GM12878 (cell line): ENCODE results near the gene DNAJC18. TPM values are rescaled to one million over a fixed set of nuclear protein-coding genes. Genes with fewer than 3 reads are reported as not detected.

Experiments used
- ATAC-seq: fragments of 200-7000 bp; cut with Tn5 transposase; 3 replicates; pipeline ENCODE4 v1.9.1; 2020; ENCODE audit warnings: mild to moderate bottlenecking, moderate library complexity
- BruUV-seq: library from RNA; stranded (reverse); fragments of 400-500 nt; replicated peaks from 2 replicates; lab custom pipeline; 2021; lab: Mats Ljungman, UMichigan
- CTCF ChIA-PET: fragments of 300-600 bp; sonication (Branson Sonifier 250); formaldehyde crosslinking; extraction: SDS; loops from one replicate; lab custom pipeline; 2021; ENCODE audit warnings: inconsistent platforms; lab: Yijun Ruan, JAX
- POLR2A ChIA-PET: fragments of 350-600 bp; formaldehyde crosslinking; extraction: SDS; loops from one replicate; lab custom pipeline; 2021; ENCODE audit warnings: inconsistent platforms; lab: Charles Lee
- RAD21 ChIA-PET: fragments of 300-600 bp; sonication (Branson Sonifier 250); formaldehyde crosslinking; loops from one replicate; lab custom pipeline; 2023; ENCODE audit warnings: antibody characterized with exemption; ENCODE audit not compliant: unreplicated experiment; lab: Charles Lee
- SMC1A ChIA-PET: fragments of 300-600 bp; sonication (Branson Sonifier 250); formaldehyde crosslinking; loops from one replicate; lab custom pipeline; 2023; ENCODE audit not compliant: unreplicated experiment, uncharacterized antibody; lab: Charles Lee
- DNase-seq: peaks from one replicate; pipeline ENCODE4 v3.0.0-alpha.2; 2011; ENCODE audit warnings: low read depth, low spot score
- FAIRE-seq: peaks from 3 replicates; lab custom pipeline; 2011; peaks lifted over from hg19 to GRCh38; lab: Jason Lieb, UNC
- H2AFZ ChIP-seq: 2 replicates; pipeline ENCODE4 v1.6.0; 2011; ENCODE audit warnings: low read depth, low read length, control low read depth; ENCODE audit not compliant: control insufficient read depth
- H3K27ac ChIP-seq: 2 replicates; pipeline ENCODE4 v1.5.1; 2011; ENCODE audit warnings: control low read depth; ENCODE audit not compliant: control insufficient read depth, insufficient read depth
- H3K27me3 ChIP-seq, 2 experiments: replicated peaks in 1 of 2; 2 replicates each; pipeline versions ENCODE4 v1.6.0 to v1.6.1; 2011; ENCODE audit warnings: low read length in 1 of 2; ENCODE audit not compliant: control insufficient read depth in 2 of 2, insufficient read depth in 2 of 2
- H3K36me3 ChIP-seq, 2 experiments: 2 replicates each; pipeline ENCODE4 v1.5.1; 2011; ENCODE audit warnings: low read length in 1 of 2; ENCODE audit not compliant: control insufficient read depth in 2 of 2, insufficient read depth in 2 of 2
- H3K4me1 ChIP-seq: 2 replicates; pipeline ENCODE4 v1.6.1; 2011; ENCODE audit warnings: mild to moderate bottlenecking, low read length, moderate library complexity, mixed read lengths; ENCODE audit not compliant: control insufficient read depth, insufficient read depth
- H3K4me2 ChIP-seq: 2 replicates; pipeline ENCODE4 v1.6.0; 2011; ENCODE audit warnings: control low read depth; ENCODE audit not compliant: control insufficient read depth, insufficient read depth
- H3K4me3 ChIP-seq: fragments of 200-600 bp; sonication (generic); 2 replicates; pipeline ENCODE4 v1.5.1; 2016
- H3K79me2 ChIP-seq: 2 replicates; pipeline ENCODE4 v1.6.0; 2011; ENCODE audit warnings: low read length; ENCODE audit not compliant: control insufficient read depth, insufficient read depth
- H3K9ac ChIP-seq: 2 replicates; pipeline ENCODE4 v1.8.0; 2011; ENCODE audit warnings: low read length, control low read depth, mixed read lengths; ENCODE audit not compliant: control insufficient read depth, insufficient read depth
- H3K9me3 ChIP-seq: replicated peaks from 3 replicates; pipeline ENCODE4 v1.5.1; 2011; ENCODE audit warnings: mild to moderate bottlenecking, low read length; ENCODE audit not compliant: control insufficient read depth, insufficient read depth
- H4K20me1 ChIP-seq: 2 replicates; pipeline ENCODE4 v1.6.0; 2011; ENCODE audit not compliant: control insufficient read depth, insufficient read depth
- ATF2 ChIP-seq: IDR thresholded peaks from 2 replicates; pipeline ENCODE4 v1.6.1; 2012; ENCODE audit warnings: low read length, inconsistent platforms
- ATF3 ChIP-seq: IDR thresholded peaks from 2 replicates; pipeline ENCODE4 v1.6.1; 2011; ENCODE audit warnings: low read depth, mild to moderate bottlenecking, low read length, moderate library complexity, borderline replicate concordance; ENCODE audit errors: extremely low read depth
- BCLAF1 ChIP-seq: fragments of 450-650 bp; IDR thresholded peaks from 2 replicates; pipeline ENCODE4 v1.6.1; 2017; ENCODE audit warnings: antibody characterized with exemption, mild to moderate bottlenecking, moderate library complexity
- CHD1 ChIP-seq: IDR thresholded peaks from 2 replicates; pipeline ENCODE4 v1.6.1; 2012; ENCODE audit warnings: low read depth, low read length, improper control_type of control experiment
- E4F1 ChIP-seq: fragments of 450-650 bp; IDR thresholded peaks from 2 replicates; pipeline ENCODE4 v1.6.1; 2018; ENCODE audit warnings: borderline replicate concordance, mild to moderate bottlenecking; ENCODE audit not compliant: partially characterized antibody
- MEF2B ChIP-seq: fragments of 450-650 bp; IDR thresholded peaks from 2 replicates; pipeline ENCODE4 v1.6.1; 2018; ENCODE audit warnings: mild to moderate bottlenecking, moderate library complexity; ENCODE audit not compliant: partially characterized antibody, poor library complexity, severe bottlenecking
- RB1 ChIP-seq: fragments of 450-650 bp; formaldehyde crosslinking; IDR thresholded peaks from 2 replicates; pipeline ENCODE4 v1.6.1; 2017; ENCODE audit warnings: mild to moderate bottlenecking, borderline replicate concordance
- SP1 ChIP-seq: IDR thresholded peaks from one replicate; pipeline ENCODE4 v1.6.1; 2011; ENCODE audit warnings: low read depth, low read length
- SUZ12 ChIP-seq: fragments of 200-600 bp; sonication (generic); IDR thresholded peaks from one replicate; pipeline ENCODE4 v1.6.1; 2018; ENCODE audit warnings: antibody characterized with exemption, mild to moderate bottlenecking; ENCODE audit not compliant: unreplicated experiment
- ZNF274 ChIP-seq: IDR thresholded peaks from one replicate; pipeline ENCODE4 v1.8.0; 2011; ENCODE audit not compliant: insufficient read length, insufficient read depth
- WGBS: methylation state at CpG from one replicate; pipeline ENCODE4 v1.1.6; 2016; ENCODE audit warnings: low lambda C conversion rate; ENCODE audit not compliant: insufficient replicate concordance, insufficient coverage; ENCODE audit errors: missing lambda C conversion rate; 5-methylcytosine and 5-hydroxymethylcytosine counted together
- in situ Hi-C: fragments of 300-500 bp; cut with MboI; formaldehyde crosslinking; loops from 9 replicates; pipeline ENCODE4 v1.14.3; 2018; ENCODE audit warnings: mixed read lengths
- intact Hi-C: fragments of 100-400 bp; cut with micrococcal nuclease; formaldehyde crosslinking; loops from one replicate; pipeline ENCODE4 v1.14.2; 2022; ENCODE audit not compliant: unreplicated experiment
- polyA plus RNA-seq, 11 experiments: library from polyadenylated mRNA; depleted of rRNA in 4 of 11; unstranded in 6 of 11; stranded (reverse) in 5 of 11; fragments of >200 nt; fragmentation: Nextera tagmentation in 4 of 11; fragmentation: Illumina TruSeq in 1 of 11; extraction: Ambion mirVana in 4 of 11; extraction: Trizol in 1 of 11; gene quantifications; 1 replicate in 1 of 11; 2 replicates in 10 of 11; pipeline versions ENCODE4 v1.2.1 to v1.2.3, GENCODE V29; 2011 to 2016; ENCODE audit warnings: inconsistent platforms in 2 of 11, missing spikeins in 2 of 11, low read depth in 1 of 11
- total RNA-seq, 4 experiments: library from RNA; depleted of rRNA in 3 of 4; stranded (reverse); fragments of >200 nt in 3 of 4; fragmentation: Illumina TruSeq in 1 of 4; extraction: Trizol in 1 of 4; gene quantifications; 2 replicates each; pipeline versions ENCODE4 v1.2.1 to v1.2.3, GENCODE V29; 2013 to 2021

The DNAJC18 gene
- total and polyA plus RNA-seq, 10 of the 15 experiments (the other 5 are each of a cell fraction or from before 2014, with no cell fraction given): 6.4 to 26.7 (median 17.7) TPM

GRCh38 chr5:139388198-139388821 lies 51.0 kb downstream of the DNAJC18 start (continued):
- no peak for TF ChIP-seq ATF3

- CTCF ChIA-PET: interaction anchor here (0.7 to 3.2 kb wide), 12 partner anchors 9 to 808 kb away, joined by 3 to 15 read pairs (median 3); partner anchors contain the start of gene PAIP2
- H3K27me3 ChIP-seq: no peaks in the 10 kb centered on the region
- FAIRE-seq (no peak), DNase-seq (no peak), ATAC-seq (no peak)
- BruUV-seq: no TSS peak
- H3K9ac ChIP-seq: peak overlapping the region; percentile 97
- SMC1A ChIA-PET: interaction anchor here (0.8 to 3.9 kb wide), 10 partner anchors 15 to 136 kb away, joined by 3 to 19 read pairs (median 3); partner anchors contain the start of genes PAIP2 and SPATA24
- no peaks in the 10 kb centered on the region for H3K9me3 ChIP-seq
- peaks cover 56% of the 10 kb centered on the region for H3K4me1 ChIP-seq
- RAD21 ChIA-PET: interaction anchor here (0.6 to 5.8 kb wide), 11 partner anchors 12 to 141 kb away, joined by 3 to 42 read pairs (median 4); partner anchors contain the start of genes MATR3, PAIP2 and SPATA24
- no peaks in the 10 kb centered on the region for H4K20me1 ChIP-seq
- POLR2A ChIA-PET: interaction anchor here (0.5 to 6.8 kb wide), 15 partner anchors 9 to 260 kb away, joined by 3 to 74 read pairs (median 4); partner anchors contain the start of genes CXXC5, MATR3, PAIP2 and SPATA24
- peak overlapping the region; percentile 73 for H3K4me2 ChIP-seq
- 55% methylated on average over 10 of the region's 10 CpGs for WGBS
- peak overlapping the region; percentile 90 for H3K27ac ChIP-seq
- in situ Hi-C loops (no loop called here), intact Hi-C loops (loop anchor here (5.0 kb wide), 1 partner anchor 190 kb away; the partner anchor contains the start of gene SIL1)
- no peak overlapping the region for H2AFZ ChIP-seq
- H3K36me3 ChIP-seq: no peaks in the 10 kb centered on the region; a peak in 2 of 4 replicates
- H3K4me3 ChIP-seq: peak overlapping the region; percentile 87
- peaks cover 58% of the 10 kb centered on the region for H3K79me2 ChIP-seq
- no peak for TF ChIP-seq ZNF274
- TF ChIP-seq ATF2: no peak
- no peak for TF ChIP-seq SP1
- no peak for TF ChIP-seq E4F1
- no peak for TF ChIP-seq MEF2B
- no peak for TF ChIP-seq RB1
- TF ChIP-seq SUZ12: no peak
- no peak for TF ChIP-seq CHD1
- no peak for TF ChIP-seq BCLAF1
These were observed 51.6 kb downstream of the DNAJC18 start for GRCh38 chr5:139387611-139388197.
